Mucosa of descending colon (tissue), 3 donors: ENCODE data around the gene SYTL3. TPM values are rescaled to one million over a fixed set of nuclear protein-coding genes. Genes with fewer than 3 reads are reported as not detected.

ENCODE experiments used
- ATAC-seq: fragments of 200-7000 bp; cut with Tn5 transposase; one replicate; pipeline ENCODE4 v1.9.1; 2020; ENCODE audit warnings: mild to moderate bottlenecking, moderate library complexity
- DNase-seq, 3 donors: peaks; one replicate each; pipeline ENCODE4 v3.0.0-alpha.2; 2020
- H3K36me3 ChIP-seq: fragments of 200-600 bp; one replicate; pipeline ENCODE4 v1.8.0; 2021; ENCODE audit warnings: low read depth, mild to moderate bottlenecking
- H3K4me1 ChIP-seq: fragments of 200-600 bp; one replicate; pipeline ENCODE4 v1.8.0; 2021; ENCODE audit warnings: low read depth, mild to moderate bottlenecking
- H3K4me3 ChIP-seq: fragments of 200-600 bp; one replicate; pipeline ENCODE4 v1.8.0; 2021; ENCODE audit warnings: mild to moderate bottlenecking
- H3K9me3 ChIP-seq: fragments of 200-600 bp; one replicate; pipeline ENCODE4 v1.8.0; 2021; ENCODE audit warnings: mild to moderate bottlenecking
- intact Hi-C, 2 donors: fragments of 100-400 bp; cut with DNase I in 1 of 2; cut with micrococcal nuclease in 1 of 2; formaldehyde crosslinking; loops; one replicate each; pipeline versions ENCODE4 v1.11.0 to v1.11.1; 2022; cut with DNase I, micrococcal nuclease
- total RNA-seq, 3 donors: library from RNA; stranded (reverse); fragmentation: NEBNext Ultra II Directional in 2 of 3; extraction: Animal tissue kit (Norgen Biotek cat#: 25700) in 2 of 3; gene quantifications; one replicate each; pipeline versions ENCODE4 v1.2.1 to v1.2.4, GENCODE V29; 2021 to 2023
- TF ChIP-seq, protein P1 (sequence below): fragments of 200-600 bp; IDR thresholded peaks from one replicate; pipeline ENCODE4 v1.8.0; 2022; ENCODE audit warnings: antibody characterized with exemption, mild to moderate bottlenecking
- donor health status: DM: no; HTN: no; CAD: no; lungs with moderate emphysema.
- donor health status: DM: no; HTN: no; CAD: no.
- donor health status: DM: no; HTN: yes; CAD: no.

Gene SYTL3
- total RNA-seq, 3 donors from 2014 or later: 2.8 to 4.7 (median 4.4) TPM

DNA sequence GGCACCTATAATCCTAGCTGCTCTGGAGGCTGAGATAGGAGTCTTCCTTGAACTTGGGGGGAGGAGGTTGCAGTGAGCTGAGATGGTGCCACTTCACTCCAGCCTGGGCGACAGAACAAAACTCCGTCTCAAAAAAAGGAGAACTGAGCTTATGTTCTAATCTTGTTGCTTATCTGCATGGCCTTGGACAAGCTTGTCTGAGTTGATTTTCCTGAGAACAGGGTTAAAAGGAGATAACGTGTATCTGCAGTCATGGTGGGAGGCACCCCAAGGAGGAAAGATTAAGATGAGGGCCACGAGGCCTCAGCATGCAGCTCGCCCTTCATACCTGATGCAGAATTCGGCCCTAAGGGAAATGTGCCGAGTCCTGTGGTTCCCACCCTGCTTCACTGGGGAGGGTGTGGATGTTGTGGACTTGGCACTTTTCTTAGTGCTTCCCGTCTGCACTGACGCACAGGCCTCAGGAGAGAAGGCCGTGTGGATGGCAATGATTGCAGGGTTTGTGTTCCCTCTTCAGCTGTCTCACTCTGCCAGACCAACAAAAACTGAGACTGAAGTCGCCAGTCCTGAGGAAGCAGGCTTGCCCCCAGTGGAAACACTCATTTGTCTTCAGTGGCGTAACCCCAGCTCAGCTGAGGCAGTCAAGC, 113.1 kb downstream of the SYTL3 start:
- Histone ChIP-seq H3K36me3 (peaks cover 4% of the 10 kb centered on the region), H3K4me3 (no peak overlapping the region), H3K4me1 (no peaks in the 10 kb centered on the region), H3K9me3 (no peaks in the 10 kb centered on the region)
- intact Hi-C loops: no loop called here
- peak; percentile 25 for ATAC-seq
- no peak for DNase-seq
- TF ChIP-seq, protein P1, sequence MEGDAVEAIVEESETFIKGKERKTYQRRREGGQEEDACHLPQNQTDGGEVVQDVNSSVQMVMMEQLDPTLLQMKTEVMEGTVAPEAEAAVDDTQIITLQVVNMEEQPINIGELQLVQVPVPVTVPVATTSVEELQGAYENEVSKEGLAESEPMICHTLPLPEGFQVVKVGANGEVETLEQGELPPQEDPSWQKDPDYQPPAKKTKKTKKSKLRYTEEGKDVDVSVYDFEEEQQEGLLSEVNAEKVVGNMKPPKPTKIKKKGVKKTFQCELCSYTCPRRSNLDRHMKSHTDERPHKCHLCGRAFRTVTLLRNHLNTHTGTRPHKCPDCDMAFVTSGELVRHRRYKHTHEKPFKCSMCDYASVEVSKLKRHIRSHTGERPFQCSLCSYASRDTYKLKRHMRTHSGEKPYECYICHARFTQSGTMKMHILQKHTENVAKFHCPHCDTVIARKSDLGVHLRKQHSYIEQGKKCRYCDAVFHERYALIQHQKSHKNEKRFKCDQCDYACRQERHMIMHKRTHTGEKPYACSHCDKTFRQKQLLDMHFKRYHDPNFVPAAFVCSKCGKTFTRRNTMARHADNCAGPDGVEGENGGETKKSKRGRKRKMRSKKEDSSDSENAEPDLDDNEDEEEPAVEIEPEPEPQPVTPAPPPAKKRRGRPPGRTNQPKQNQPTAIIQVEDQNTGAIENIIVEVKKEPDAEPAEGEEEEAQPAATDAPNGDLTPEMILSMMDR: no peak

DNA sequence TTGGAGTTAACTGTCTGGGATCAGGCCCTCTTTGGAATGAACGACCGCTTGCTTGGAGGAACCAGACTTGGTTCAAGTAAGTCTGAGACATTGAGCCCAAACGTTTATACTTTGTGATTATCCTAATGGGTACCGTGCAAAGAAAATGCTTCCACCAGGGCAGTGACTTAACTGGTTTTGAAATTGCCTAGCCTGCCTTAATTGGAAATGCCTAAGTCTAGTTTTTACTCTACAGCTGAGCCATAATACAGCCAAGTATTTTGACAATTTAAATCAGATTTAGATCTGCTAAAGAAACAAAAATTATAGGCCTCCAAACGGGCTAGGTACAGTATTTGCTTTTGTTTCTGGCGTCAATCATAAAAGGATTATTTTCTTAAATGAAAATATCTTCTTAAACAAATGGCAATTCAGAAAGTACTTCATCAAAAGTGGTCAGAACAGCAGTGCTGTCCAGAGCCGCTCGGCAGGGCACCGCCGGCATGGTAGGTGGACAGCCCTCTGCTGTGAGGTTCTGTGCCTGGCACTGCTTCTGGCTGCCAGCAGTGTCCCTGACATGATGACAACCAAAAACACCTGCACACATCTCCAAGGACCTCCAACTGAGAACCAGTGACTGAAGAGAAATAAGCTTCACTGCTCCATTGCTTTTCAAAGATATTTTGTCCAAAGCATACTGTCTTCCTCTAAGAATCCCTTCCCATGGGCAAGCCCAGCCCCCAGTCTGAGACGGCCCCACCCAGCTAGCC, 113.8 kb downstream of the SYTL3 start:
- TF ChIP-seq, protein P1: no peak
- ATAC-seq (peak; percentile 2), DNase-seq (no peak)
- peaks cover 9% of the 10 kb centered on the region for H3K36me3 ChIP-seq
- intact Hi-C loops: no loop called here
- no peaks in the 10 kb centered on the region for H3K9me3 ChIP-seq
- no peak overlapping the region for H3K4me3 ChIP-seq
- no peaks in the 10 kb centered on the region for H3K4me1 ChIP-seq

- intact Hi-C loops: no loop called here
- TF ChIP-seq, protein P1: no peak
- Histone ChIP-seq H3K4me3 (no peak overlapping the region), H3K36me3 (peaks cover 9% of the 10 kb centered on the region), H3K9me3 (no peaks in the 10 kb centered on the region), H3K4me1 (no peaks in the 10 kb centered on the region)
- DNase-seq (no peak), ATAC-seq (peak; percentile 2)
These were observed 114.5 kb downstream of the SYTL3 start for GRCh38 chr6:158764183-158764849.

GRCh38 chr6:158764926-158765325, 115.1 kb downstream of the SYTL3 start:
- TF ChIP-seq, protein P1: no peak
- no peaks in the 10 kb centered on the region for H3K4me1 ChIP-seq
- H3K9me3 ChIP-seq: no peaks in the 10 kb centered on the region
- DNase-seq: no peak
- H3K36me3 ChIP-seq: peaks cover 9% of the 10 kb centered on the region
- ATAC-seq: no peak
- intact Hi-C loops: no loop called here
- H3K4me3 ChIP-seq: no peak overlapping the region

GRCh38 chr6:158765499-158766068, 115.7 kb downstream of the SYTL3 start:
- TF ChIP-seq, protein P1: no peak
- Histone ChIP-seq H3K36me3 (peaks cover 16% of the 10 kb centered on the region), H3K9me3 (no peaks in the 10 kb centered on the region), H3K4me1 (no peaks in the 10 kb centered on the region), H3K4me3 (no peak overlapping the region)
- ATAC-seq: no peak
- no peak for DNase-seq
- intact Hi-C loops: no loop called here
